Skin epidermis (tissue), 12 donors: ENCODE measurements around the gene GMDS.

Experiments used
- H3K27ac ChIP-seq, 21 experiments: fragments of 200-600 bp; sonication (generic) in 11 of 21; one replicate each; pipeline ENCODE4 v1.5.0; 2020; ENCODE audit warnings: mild to moderate bottlenecking in 3 of 21, inconsistent platforms in 2 of 21, moderate library complexity in 2 of 21
- H3K4me3 ChIP-seq, 7 experiments: fragments of 200-600 bp; sonication (generic) in 2 of 7; one replicate each; pipeline ENCODE4 v1.5.0; 2020; ENCODE audit warnings: inconsistent platforms in 2 of 7, mild to moderate bottlenecking in 2 of 7, moderate library complexity in 1 of 7

GMDS gene

DNA sequence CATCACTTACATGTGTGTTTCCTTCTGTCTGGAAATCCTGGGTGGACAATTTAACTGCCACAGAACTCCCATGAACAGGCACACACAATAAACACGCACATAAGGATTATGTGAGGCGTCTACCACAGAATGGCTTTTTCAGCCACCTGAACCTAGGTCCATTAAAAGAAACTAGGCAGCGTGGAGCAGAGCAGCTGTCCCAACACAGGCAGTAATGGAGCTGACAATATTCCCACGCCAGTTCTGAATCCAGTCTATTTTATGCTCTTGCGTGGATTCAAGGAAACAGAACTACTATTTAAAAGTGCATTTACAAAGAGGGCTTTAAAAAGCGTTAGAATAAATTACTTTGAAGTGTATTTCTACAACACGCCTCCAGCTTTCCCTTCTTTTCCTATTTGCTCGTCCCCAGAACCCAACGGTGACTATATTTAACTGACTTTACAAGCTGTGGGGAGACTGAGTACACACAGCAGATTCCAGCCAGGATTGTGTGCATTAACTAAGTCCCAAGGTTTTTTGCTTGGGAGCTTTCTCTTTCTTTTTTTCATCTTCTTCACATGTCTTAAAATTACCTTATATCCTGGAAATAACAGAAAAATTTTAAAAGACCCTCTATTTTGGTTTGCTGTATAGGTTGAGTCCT lies 95.9 kb downstream of the GMDS start:
- Histone ChIP-seq H3K27ac (no peak overlapping the region), H3K4me3 (no peak overlapping the region)

DNA sequence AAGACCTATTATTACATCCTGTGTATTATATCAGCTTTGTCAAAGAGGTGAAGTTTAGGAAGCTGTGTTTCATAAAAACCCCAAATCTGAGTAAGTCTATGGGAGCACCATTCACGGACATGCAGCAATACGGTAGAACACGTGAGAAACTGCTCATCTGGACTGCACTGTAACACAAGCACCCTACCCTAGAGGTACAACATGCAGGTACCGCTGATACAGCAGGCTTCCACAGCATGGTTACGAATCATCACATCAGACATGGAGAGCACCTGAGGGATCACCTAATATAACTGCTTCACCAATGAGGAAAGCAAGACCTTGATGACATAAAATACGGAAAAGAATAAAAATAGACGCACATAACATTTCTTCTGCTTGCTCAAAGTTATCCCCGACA lies 96.7 kb downstream of the GMDS start:
- H3K27ac ChIP-seq = no peak overlapping the region
- H3K4me3 ChIP-seq = no peak overlapping the region

DNA sequence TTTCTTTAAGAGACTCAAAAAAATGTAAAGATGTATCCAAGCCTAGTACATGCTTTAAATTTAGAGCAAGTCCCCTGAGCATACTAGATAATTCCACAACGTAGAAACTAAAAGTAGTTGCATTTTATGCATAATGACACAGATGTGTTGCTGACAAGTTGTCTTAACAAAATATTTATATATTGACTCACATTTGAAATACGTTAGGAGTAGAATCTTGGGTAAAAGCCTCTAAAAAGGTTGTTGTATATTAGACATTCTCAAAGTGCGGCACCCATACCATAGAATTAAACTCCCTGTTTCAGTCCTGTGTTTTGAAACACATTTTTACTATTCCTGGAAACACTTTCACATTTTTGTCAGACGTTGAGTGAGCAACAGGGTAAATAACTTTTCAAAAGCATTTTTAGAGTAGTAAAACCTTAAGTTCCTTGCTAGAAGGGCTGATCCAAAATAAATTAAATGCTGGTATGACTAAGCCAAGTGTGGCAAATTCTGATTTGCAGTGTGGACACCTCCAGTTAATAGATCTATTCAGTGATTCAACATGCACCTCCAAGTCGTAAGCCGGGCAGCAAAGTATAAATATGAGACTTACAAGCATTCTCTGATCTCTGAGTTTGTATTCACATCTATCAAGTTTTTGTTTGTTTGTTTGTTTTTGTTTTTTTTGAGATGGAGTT lies 97.5 kb downstream of the GMDS start:
- Histone ChIP-seq H3K27ac (no peak overlapping the region), H3K4me3 (no peak overlapping the region)

DNA sequence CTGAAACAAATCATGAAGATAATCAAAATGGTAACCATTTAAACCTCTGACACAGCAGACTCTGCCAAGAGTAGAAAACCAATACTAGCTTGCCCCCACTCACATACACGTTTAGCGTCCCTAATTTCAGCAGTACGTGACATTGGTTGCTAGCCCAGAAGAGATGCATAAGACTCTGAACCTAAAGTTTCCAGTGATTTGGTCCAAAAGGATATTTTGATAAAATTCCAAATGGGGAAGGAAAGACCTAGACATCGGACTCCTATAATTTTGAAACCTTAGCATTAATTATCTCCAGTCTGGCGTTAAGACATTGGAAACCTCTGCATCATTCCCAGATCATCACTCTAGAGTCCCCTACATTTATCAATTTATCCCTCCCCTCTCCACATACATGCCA lies 98.1 kb downstream of the GMDS start:
- Histone ChIP-seq H3K4me3 (no peak overlapping the region), H3K27ac (no peak overlapping the region)

DNA sequence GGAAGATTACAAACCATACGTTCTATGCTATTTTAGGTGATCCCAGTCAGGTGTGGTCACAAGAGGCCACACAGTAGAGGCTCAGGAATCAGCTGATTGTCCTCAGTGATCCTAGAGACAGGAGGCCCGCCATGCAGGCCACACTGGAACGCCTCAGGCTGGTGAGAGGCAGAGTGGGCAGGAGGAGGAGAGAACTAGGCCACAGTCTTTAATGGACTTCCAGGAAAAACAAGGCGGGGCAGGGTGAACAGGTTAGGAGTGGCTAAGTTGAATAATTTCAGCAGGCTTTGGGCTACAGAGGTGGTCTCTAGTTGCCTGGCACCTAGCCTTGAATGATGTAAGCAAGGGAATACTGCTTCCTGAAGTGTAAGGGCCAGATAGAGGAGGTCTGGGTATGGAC lies 101.2 kb downstream of the GMDS start:
- Histone ChIP-seq H3K4me3 (no peak overlapping the region), H3K27ac (no peak overlapping the region)

DNA sequence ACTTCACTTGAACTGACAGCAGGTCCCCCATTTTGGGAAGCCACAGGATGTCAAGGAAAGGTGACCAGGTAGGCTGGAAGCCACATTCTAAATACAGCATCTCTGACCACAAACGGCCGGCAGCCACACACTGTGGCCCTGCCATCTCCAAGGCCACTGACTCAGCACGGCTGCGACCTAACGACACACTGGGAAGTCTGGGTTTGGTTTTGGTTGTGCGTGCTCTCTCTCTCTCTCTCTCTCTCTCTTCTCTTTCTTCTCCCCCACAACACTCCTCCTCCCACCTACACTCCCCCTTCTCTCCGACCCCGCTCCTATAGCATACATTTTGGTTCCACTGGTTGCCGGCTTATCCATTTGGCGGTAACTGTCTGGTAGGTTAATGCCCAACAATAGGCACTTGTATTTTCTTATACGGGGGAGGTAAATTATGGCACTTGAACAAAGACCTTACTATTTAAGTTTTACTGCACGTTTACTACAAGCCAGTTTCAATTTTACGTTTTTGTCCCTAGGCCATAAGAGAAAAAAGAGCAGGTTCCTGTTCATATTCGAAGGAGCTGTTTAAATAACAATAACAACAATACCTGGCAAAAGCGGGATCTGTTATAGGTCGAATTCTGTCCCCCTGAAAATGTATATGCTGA lies 103.6 kb downstream of the GMDS start:
- Histone ChIP-seq H3K4me3 (no peak overlapping the region), H3K27ac (peak overlapping the region in 1 of 21 experiments; percentile 23)

DNA sequence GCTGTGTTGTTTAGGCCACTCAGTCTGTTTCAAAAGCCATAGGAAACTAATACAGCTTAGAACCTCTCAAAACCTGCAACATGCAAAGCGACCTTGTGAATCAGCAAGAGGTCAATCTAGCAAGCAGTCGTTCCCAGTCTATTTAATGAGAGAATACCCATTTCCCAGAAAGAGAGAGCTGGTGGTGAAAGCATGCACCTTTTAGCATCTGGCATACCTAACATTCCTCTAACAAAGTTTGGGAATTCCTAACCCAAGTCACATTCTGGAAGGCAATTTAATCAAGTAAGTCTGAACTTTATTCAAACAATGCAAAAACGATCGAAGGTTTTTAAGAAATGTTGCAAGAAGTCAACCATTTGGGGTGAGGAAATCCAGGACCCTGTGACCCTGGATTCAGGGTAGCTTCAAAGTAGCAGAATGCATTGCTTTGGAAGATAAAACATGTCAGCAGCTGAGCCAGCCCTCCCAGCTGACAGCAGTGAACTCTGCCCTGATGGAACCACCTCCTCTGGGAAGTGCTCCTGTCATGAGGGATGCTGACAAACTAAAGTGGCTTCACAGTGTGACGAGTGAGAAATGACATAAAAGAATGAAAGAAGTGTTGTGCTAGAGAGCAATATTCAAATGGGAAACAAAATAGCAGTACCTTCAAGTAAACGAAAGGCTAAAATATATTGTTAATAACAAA lies 104.8 kb downstream of the GMDS start:
- Histone ChIP-seq H3K27ac (no peak overlapping the region), H3K4me3 (no peak overlapping the region)

DNA sequence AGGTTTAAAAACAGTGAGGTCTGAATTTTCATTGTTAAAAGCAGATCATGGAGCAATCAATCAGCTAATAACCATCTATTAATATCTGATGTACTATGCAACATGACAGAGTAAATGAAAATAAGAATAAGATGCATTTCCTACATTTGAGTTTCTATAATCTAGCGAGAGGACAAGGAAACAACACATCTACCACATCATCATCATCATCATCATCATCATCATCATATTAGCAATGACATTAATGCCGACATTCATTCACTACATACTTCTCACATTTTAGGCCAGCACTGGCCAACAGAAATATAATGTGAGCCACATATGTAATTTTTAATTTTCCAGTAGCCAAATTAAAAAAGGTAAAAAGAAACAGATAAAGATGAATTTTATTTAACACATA lies 110.0 kb downstream of the GMDS start:
- no peak overlapping the region for H3K27ac ChIP-seq
- no peak overlapping the region for H3K4me3 ChIP-seq

DNA sequence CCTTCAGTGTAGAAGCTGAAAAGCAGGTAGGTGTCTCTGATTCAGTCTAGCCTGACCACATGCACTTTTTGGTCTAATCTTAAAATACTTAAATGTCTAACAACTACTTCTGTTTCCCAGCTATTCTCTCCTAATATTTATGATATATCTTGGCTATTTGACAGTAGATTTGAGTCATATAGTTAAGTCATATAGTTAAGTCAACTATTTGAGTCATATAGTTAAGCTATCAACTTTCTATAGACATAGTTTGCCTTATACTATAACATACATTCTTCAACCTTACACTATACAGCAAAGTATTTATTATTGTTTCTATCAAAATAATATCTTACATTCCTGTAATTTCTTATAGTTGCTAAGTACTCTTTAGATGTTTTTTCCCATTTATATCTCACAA lies 110.9 kb downstream of the GMDS start:
- H3K27ac ChIP-seq = no peak overlapping the region
- no peak overlapping the region for H3K4me3 ChIP-seq

DNA sequence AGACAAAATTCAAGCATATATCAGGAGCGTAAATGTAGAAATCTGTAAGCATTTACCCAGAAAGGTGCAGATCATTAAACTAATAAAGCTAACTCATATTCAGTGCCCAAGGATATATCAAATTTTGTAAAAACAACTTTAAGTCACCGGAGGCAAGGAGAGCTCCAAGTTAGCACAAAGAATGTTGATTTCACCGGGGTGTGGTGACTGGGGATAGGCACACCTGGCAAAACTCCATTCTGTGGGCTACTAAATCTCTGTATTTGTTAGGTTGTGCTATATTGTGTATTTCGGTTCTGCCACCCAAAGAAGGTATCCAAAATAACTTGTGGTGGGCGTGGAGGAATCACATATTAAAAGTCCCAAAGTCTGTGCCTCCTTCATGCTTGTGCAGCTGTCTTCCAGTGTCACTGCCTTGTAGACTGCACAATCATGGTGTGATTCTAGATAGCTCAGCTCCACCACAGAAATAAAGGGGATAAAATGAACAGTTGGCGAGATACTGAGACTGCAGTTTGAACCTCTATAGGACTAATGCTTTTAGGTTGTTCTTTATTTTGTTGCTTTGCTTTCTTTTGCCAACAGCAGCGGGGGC lies 111.6 kb downstream of the GMDS start:
- Histone ChIP-seq H3K27ac (no peak overlapping the region), H3K4me3 (no peak overlapping the region)

DNA sequence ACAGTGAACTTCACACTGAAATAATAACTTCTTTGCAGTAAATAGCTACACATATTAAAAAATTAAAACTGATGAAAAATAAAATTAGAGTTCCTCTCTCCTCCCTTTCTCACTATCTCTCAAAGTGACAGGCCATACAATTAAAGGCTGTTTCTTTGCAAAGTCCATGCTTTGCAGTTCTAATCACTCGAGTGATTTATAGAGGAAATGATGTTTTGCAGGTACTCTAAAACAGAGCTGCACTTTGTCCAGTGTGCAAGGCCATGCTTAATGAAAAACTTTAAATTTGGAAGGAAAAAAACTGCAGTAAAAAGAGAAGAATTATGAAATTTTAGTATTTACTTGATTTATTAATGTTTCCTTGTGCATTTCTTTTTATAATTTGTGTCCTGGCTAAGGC lies 112.5 kb downstream of the GMDS start:
- no peak overlapping the region for H3K27ac ChIP-seq
- H3K4me3 ChIP-seq = no peak overlapping the region

DNA sequence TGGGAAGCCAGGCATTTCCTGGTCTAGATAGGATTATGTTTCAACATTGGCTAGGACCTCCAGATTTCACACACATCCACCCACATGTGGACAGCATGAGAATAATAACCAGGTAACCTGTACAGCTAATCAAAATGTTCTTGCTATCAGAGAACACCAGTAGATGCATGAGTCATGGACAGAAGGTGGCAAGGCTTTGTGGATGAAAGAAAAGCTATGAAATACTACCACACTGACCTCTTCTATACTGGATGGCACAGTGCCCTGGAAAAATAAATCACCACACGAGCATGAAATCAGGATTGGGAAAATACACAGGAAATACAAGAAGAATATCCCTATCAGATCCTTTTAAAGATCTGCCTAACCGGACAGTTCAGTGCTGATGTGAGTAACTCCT lies 113.0 kb downstream of the GMDS start:
- Histone ChIP-seq H3K27ac (no peak overlapping the region), H3K4me3 (no peak overlapping the region)

DNA sequence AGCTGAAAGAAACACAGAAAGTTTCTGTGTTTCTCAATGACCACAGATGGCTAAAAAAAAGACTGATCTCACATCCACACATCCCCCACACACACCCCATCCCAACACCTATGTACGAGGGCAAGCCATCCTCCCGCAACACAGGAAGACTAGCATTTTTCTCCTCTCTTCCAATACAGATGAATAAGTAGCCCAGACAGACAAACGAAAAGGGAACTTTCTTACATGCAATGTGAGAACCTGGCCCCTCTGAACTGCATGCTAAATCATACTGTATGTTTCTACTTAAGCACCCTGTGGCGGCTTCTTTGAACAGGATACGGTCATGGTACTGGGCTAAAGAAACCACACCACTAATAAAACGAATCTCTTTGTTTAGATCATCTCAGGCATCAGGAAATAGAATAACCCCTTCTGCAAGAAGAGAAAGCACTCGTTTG lies 116.2 kb downstream of the GMDS start:
- Histone ChIP-seq H3K27ac (no peak overlapping the region), H3K4me3 (no peak overlapping the region)

DNA sequence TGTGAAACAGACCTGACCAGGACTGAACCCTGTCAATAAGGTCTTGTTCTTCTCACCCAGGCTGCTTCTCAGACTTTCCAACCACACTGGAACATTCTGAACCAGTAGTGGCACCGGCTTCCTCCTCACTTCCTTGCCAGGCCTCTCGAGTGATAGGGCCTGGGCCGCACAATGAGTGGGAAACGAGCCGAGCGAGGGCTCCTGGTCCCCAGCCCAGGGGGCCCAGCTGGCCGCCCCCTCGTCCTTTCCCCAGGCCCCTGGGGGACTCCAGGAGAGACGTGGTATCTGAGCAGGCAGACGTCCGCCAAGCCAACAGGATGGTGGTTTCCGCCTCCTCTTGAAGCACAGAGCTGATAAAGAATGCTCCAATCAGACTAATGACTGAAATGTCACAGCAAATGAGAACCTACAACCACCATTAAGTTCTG lies 117.9 kb downstream of the GMDS start:
- Histone ChIP-seq H3K27ac (peak overlapping the region in 11 of 21 experiments; percentile 19 to 80 (median 51)), H3K4me3 (no peak overlapping the region)

DNA sequence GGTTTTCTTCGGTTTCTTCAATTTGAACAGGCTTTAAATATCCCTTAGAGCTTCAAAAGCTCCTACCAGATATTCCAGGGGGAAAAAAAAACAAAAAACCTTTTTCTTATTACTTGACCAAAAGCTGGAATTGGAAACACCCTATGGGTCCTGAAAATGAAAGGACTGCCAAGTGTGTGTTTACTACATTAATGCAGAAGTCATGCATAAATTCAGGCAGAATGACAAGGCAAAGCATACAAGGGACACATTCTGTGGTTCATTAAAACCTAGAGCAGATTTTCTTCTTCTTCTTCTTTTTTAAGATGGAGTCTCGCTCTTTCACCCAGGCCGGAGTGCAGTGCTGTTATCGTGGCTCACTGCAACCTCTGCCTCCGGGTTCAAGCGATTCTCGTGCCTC lies 119.1 kb downstream of the GMDS start:
- Histone ChIP-seq H3K4me3 (no peak overlapping the region), H3K27ac (peak overlapping the region in 1 of 21 experiments; percentile 6)

DNA sequence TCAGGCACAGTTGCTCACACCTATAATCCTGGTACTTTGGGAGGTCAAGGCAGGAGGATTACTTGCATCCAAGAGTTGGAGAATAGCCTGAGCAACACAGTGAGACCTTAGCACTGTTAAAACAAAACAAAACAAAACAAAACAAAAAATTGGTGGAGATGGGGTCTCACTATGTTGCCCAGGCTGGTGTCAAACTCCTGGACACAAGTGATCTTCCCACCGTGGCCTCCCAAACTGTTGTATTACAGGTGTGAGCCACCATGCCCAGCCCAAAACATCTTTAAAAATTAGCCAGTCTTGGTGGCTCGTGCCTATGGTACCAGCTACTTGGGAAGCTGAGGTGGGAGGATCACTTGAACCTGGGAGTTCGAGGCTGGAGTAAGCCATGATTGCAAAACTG lies 120.2 kb downstream of the GMDS start:
- H3K27ac ChIP-seq = no peak overlapping the region

DNA sequence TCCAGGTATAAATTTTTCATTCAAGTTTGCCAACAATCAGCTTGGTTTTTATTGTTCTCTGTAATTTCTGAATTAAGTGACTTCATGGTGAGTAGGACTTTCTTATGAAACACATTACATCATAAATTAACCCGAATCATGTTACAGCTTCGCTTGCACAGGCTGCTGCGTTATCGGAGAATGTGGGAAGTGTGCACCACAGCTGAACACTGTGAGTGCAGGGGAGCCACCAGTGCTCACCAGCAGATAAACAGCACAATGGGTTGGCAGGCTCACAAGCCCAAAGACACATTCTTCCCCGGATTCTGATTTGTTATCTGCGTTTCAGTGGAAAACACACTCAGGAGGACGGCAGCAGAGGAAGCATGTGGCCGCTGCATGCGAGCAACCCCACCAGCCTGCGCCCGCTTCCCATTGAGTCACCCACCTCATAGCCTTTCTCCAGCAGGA lies 121.1 kb downstream of the GMDS start:
- Histone ChIP-seq H3K4me3 (no peak overlapping the region), H3K27ac (peak overlapping the region in 1 of 21 experiments; percentile 16)

More for the DNA sequence above, 120.2 kb downstream of the GMDS start:
- no peak overlapping the region for H3K4me3 ChIP-seq

DNA sequence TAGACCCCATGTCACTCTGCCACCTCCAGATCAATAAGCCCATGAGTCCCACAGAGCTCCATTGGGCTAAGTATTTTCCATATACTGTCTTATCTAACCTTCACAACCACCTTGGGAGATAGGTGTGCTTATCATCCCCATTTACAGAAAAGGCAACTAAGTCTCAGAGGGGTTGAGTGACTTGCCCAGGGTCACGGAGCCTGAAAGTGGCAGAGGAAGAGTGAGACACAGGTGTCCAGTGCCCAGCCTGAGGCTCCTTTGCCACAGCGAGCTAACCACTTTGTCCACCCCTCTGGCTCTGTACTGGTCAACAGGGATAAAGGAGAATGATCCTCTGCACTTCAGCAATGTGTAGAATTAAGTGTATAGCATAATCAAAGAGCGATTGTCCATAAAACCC lies 124.5 kb downstream of the GMDS start:
- Histone ChIP-seq H3K4me3 (no peak overlapping the region), H3K27ac (no peak overlapping the region)

DNA sequence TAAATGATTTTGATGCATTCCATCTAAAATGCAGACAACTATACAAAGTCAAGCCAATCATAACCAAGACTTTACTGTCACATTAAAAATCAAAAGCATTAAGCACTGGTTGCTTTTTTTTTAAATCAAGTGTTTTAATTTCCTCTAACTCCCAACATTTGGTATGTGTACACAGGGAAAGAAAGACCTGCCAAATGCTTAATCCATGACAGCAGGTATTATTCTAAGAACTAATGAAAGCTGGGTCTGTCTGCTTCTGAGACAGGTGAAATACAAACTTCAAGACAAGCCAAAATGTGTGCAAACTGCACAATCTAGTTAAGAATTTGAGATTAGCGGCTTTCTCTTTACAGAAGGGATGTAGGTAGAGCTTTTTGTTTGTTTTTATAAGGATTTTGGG lies 126.1 kb downstream of the GMDS start:
- Histone ChIP-seq H3K4me3 (no peak overlapping the region), H3K27ac (no peak overlapping the region)

DNA sequence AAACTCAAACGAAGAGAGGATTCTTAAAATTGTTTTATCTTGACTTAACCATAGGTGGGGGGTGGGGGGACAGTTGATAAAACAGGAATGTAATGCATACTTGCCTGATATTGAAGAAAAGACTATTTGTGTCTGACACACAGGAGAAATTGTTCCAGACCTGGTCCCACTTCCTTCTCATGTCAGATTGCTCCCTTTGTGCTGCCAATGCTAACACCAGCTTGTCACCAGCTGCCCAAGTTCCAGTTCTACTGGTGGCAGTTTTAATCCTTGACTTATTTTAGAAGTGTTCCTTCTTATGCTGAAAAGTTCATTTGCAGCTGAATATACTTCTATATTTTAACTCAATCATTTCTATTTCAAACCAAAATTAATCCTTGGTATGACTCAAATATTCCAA lies 127.3 kb downstream of the GMDS start:
- Histone ChIP-seq H3K4me3 (no peak overlapping the region), H3K27ac (no peak overlapping the region)
